ENCODE data around the gene GFRA4. TPM values are rescaled to one million over a fixed set of nuclear protein-coding genes. Genes with fewer than 3 reads are reported as not detected.

The GFRA4 gene
- total RNA-seq, 1 experiment from 2014 or later: not detected

GRCh38 chr20:3674447-3674846, 11.2 kb upstream of the GFRA4 start:
- DNase-seq (ENCODE audit: low read depth): no peak

GRCh38 chr20:3673221-3674070, 10.2 kb upstream of the GFRA4 start:
- DNase-seq (ENCODE audit: low read depth): no peak

GRCh38 chr20:3672547-3673171, 9.5 kb upstream of the GFRA4 start:
- DNase-seq (ENCODE audit: low read depth): no peak

- DNase-seq (ENCODE audit: low read depth): no peak
Observed at GRCh38 chr20:3671986-3672546, 8.9 kb upstream of the GFRA4 start.

- no peak for DNase-seq (ENCODE audit: low read depth)
Observed at GRCh38 chr20:3670945-3671344, 7.7 kb upstream of the GFRA4 start.

- no peak for DNase-seq (ENCODE audit: low read depth)
Observed at GRCh38 chr20:3670511-3670910, 7.3 kb upstream of the GFRA4 start.

- DNase-seq (ENCODE audit: low read depth): no peak
Observed at GRCh38 chr20:3669710-3670367, 6.6 kb upstream of the GFRA4 start.

- no peak for DNase-seq (ENCODE audit: low read depth)
Observed at GRCh38 chr20:3667434-3668037, 4.3 kb upstream of the GFRA4 start.

- no peak for DNase-seq (ENCODE audit: low read depth)
Observed at GRCh38 chr20:3663858-3664257, 659 bp upstream of the GFRA4 start.

GRCh38 chr20:3661814-3662665, 1.2 kb downstream of the GFRA4 start:
- no peak for DNase-seq (ENCODE audit: low read depth)

GRCh38 chr20:3661060-3661813, 2.0 kb downstream of the GFRA4 start:
- no peak for DNase-seq (ENCODE audit: low read depth)

GRCh38 chr20:3660262-3661059, 2.7 kb downstream of the GFRA4 start:
- DNase-seq (ENCODE audit: low read depth): no peak

- no peak for DNase-seq (ENCODE audit: low read depth)
Observed at GRCh38 chr20:3659492-3660261, 3.5 kb downstream of the GFRA4 start.

- no peak for DNase-seq (ENCODE audit: low read depth)
Observed at GRCh38 chr20:3658716-3659491, 4.3 kb downstream of the GFRA4 start.

- no peak for DNase-seq (ENCODE audit: low read depth)
Observed at GRCh38 chr20:3658019-3658715, 5.0 kb downstream of the GFRA4 start.

- DNase-seq (ENCODE audit: low read depth): no peak
Observed at GRCh38 chr20:3655131-3655405, 8.1 kb downstream of the GFRA4 start.
